Measurements from ENCODE around the gene SLC1A3. TPM values are rescaled to one million over a fixed set of nuclear protein-coding genes. Genes with fewer than 3 reads are reported as not detected.
A peak's percentile ranks its signal among the peaks of the same experiment; 100 is the strongest.

Gene SLC1A3
- total and polyA plus RNA-seq, 2 donors (not counting 1 experiment from before 2014, with no cell fraction given): 0.52 to 3.3 TPM

- no peaks in the 10 kb centered on the region for H3K9me3 ChIP-seq (ENCODE audit: control insufficient read depth, insufficient read depth, low read depth, low read length)
- no peak overlapping the region for H3K27ac ChIP-seq (ENCODE audit: insufficient read depth, low read length)
- H3K4me1 ChIP-seq (ENCODE audit: control insufficient read depth, extremely low read depth, insufficient read depth, low read length): no peaks in the 10 kb centered on the region
- no peak overlapping the region for H3K4me2 ChIP-seq (ENCODE audit: extremely low read depth, insufficient read depth, low read length)
- no peak overlapping the region for H3K4me3 ChIP-seq (replicated peaks in 1 of 4; ENCODE audit: control extremely low read depth in 1 of 4, insufficient read depth in 1 of 4, low read depth in 3 of 4, low read length in 4 of 4)
- H3K9ac ChIP-seq (ENCODE audit: insufficient read depth, low read length): no peak overlapping the region
- H3K79me2 ChIP-seq (ENCODE audit: control insufficient read depth, insufficient read depth, low read length): no peaks in the 10 kb centered on the region
- H2AFZ ChIP-seq (ENCODE audit: low read length): no peak overlapping the region
- H3K36me3 ChIP-seq (ENCODE audit: control insufficient read depth, insufficient read depth, low read length): no peaks in the 10 kb centered on the region
- H4K20me1 ChIP-seq (ENCODE audit: control insufficient read depth, extremely low read depth, insufficient read depth, low read length): no peaks in the 10 kb centered on the region
- TF ChIP-seq, protein P1, sequence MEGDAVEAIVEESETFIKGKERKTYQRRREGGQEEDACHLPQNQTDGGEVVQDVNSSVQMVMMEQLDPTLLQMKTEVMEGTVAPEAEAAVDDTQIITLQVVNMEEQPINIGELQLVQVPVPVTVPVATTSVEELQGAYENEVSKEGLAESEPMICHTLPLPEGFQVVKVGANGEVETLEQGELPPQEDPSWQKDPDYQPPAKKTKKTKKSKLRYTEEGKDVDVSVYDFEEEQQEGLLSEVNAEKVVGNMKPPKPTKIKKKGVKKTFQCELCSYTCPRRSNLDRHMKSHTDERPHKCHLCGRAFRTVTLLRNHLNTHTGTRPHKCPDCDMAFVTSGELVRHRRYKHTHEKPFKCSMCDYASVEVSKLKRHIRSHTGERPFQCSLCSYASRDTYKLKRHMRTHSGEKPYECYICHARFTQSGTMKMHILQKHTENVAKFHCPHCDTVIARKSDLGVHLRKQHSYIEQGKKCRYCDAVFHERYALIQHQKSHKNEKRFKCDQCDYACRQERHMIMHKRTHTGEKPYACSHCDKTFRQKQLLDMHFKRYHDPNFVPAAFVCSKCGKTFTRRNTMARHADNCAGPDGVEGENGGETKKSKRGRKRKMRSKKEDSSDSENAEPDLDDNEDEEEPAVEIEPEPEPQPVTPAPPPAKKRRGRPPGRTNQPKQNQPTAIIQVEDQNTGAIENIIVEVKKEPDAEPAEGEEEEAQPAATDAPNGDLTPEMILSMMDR (conservative IDR thresholded peaks at IDR 0.05 in 1 of 2, IDR thresholded peaks at IDR 0.05 in 1 of 2; ENCODE audit: low read depth in 1 of 2, low read length in 2 of 2): no peak
- TF ChIP-seq EZH2 (IDR thresholded peaks at IDR 0.05; ENCODE audit: low read length, missing control alignments): no peak
- DNase-seq (ENCODE audit: low read depth in 2 of 2): no peak
- no peaks in the 10 kb centered on the region for H3K27me3 ChIP-seq (ENCODE audit: control insufficient read depth, insufficient read depth, low read length)
Measured at GRCh38 chr5:36648426-36648825, 42.0 kb downstream of the SLC1A3 start.

DNA sequence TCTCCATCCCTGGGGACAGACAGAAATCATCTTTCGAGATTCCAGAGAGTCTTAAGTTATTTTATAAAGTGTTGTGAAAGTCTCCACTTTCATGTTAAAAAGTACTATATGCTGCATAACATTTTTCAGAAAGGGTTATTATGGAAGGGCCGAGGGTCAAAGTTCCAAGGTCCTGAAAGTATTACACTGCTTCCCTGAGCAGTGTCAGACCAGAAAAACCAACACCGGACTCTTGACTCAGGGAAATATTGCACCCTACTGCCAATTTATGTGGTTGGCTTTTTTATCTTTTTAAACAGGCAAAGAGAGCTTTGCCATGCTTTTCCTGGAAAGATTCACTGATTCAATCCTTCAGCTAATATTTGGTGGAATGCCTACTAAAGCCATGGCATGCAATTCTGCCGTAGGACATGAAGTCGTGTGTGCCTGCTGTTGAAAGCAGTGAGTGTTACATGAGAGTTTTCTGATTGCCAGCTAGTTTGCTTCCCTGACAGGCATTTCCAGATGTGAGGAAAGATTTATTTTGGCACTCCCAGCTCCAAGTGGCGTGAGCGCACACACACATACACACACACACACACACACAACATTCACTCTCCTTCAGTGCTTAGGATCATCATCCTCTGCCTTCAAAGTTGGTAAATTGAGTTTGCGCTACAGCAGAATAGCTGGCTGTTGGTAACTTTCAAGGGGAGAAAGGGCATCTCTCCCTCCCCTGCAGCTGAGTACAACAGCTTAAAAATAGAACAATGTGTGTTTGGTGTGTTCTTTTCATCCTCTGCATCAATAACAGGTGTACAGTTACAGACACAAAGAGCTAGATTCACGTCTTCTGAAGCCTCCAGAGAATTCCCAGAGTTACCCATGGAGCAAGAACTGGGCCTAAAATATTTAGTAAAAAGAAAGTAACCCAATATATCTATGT, 45.6 kb downstream of the SLC1A3 start:
- no peak overlapping the region for H3K4me3 ChIP-seq (replicated peaks in 1 of 4; ENCODE audit: control extremely low read depth in 1 of 4, insufficient read depth in 1 of 4, low read depth in 3 of 4, low read length in 4 of 4)
- H3K9me3 ChIP-seq (ENCODE audit: control insufficient read depth, insufficient read depth, low read depth, low read length): no peaks in the 10 kb centered on the region
- H3K9ac ChIP-seq (ENCODE audit: insufficient read depth, low read length): no peak overlapping the region
- TF ChIP-seq, protein P1 (conservative IDR thresholded peaks at IDR 0.05 in 1 of 2, IDR thresholded peaks at IDR 0.05 in 1 of 2; ENCODE audit: low read depth in 1 of 2, low read length in 2 of 2): no peak
- no peak for TF ChIP-seq EZH2 (IDR thresholded peaks at IDR 0.05; ENCODE audit: low read length, missing control alignments)
- no peak overlapping the region for H3K27ac ChIP-seq (ENCODE audit: insufficient read depth, low read length)
- no peaks in the 10 kb centered on the region for H3K36me3 ChIP-seq (ENCODE audit: control insufficient read depth, insufficient read depth, low read length)
- no peak overlapping the region for H3K4me2 ChIP-seq (ENCODE audit: extremely low read depth, insufficient read depth, low read length)
- H3K27me3 ChIP-seq (ENCODE audit: control insufficient read depth, insufficient read depth, low read length): no peaks in the 10 kb centered on the region
- no peaks in the 10 kb centered on the region for H3K79me2 ChIP-seq (ENCODE audit: control insufficient read depth, insufficient read depth, low read length)
- no peak overlapping the region for H2AFZ ChIP-seq (ENCODE audit: low read length)
- no peaks in the 10 kb centered on the region for H4K20me1 ChIP-seq (ENCODE audit: control insufficient read depth, extremely low read depth, insufficient read depth, low read length)
- no peaks in the 10 kb centered on the region for H3K4me1 ChIP-seq (ENCODE audit: control insufficient read depth, extremely low read depth, insufficient read depth, low read length)
- peak in 1 of 2 donors; percentile 53 for DNase-seq (ENCODE audit: low read depth in 2 of 2)

DNA sequence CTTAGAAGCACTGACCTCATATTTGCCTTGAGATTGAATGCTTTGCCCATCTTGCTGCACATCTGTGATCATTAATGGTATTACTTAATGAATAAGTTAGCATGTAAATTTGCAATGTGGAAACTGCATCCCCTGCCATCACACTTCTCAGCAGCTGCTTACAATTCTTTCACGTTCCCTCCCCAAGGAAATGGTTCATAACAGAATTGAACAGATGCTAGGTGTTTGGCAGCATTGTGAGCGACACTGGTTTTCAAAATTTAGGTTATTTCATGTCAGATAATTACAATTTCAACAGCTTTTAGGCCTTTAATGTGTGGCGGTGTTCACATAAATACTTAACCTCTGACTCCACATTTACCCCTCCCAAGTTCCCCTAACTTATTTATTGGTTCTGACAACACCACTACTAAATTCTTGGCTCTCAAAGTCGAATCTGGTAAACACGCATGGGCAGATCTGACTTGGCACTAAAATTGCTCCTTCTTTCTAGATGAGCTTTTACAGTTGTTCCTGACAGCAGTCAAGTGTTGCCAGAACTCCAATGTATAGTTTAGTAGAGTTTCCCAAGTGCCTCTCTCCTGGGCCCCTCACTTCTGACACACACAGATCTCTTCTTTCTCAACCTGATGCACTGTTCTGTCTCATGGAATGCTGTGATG, 46.8 kb downstream of the SLC1A3 start:
- Histone ChIP-seq H2AFZ (ENCODE audit: low read length) (no peak overlapping the region), H3K9ac (ENCODE audit: insufficient read depth, low read length) (no peak overlapping the region), H4K20me1 (ENCODE audit: control insufficient read depth, extremely low read depth, insufficient read depth, low read length) (no peaks in the 10 kb centered on the region), H3K36me3 (ENCODE audit: control insufficient read depth, insufficient read depth, low read length) (no peaks in the 10 kb centered on the region), H3K27ac (ENCODE audit: insufficient read depth, low read length) (no peak overlapping the region), H3K4me2 (ENCODE audit: extremely low read depth, insufficient read depth, low read length) (no peak overlapping the region), H3K9me3 (ENCODE audit: control insufficient read depth, insufficient read depth, low read depth, low read length) (no peaks in the 10 kb centered on the region), H3K4me3 (replicated peaks in 1 of 4; ENCODE audit: control extremely low read depth in 1 of 4, insufficient read depth in 1 of 4, low read depth in 3 of 4, low read length in 4 of 4) (no peak overlapping the region), H3K4me1 (ENCODE audit: control insufficient read depth, extremely low read depth, insufficient read depth, low read length) (peaks cover 8% of the 10 kb centered on the region), H3K79me2 (ENCODE audit: control insufficient read depth, insufficient read depth, low read length) (no peaks in the 10 kb centered on the region), H3K27me3 (ENCODE audit: control insufficient read depth, insufficient read depth, low read length) (no peaks in the 10 kb centered on the region)
- TF ChIP-seq, protein P1 (conservative IDR thresholded peaks at IDR 0.05 in 1 of 2, IDR thresholded peaks at IDR 0.05 in 1 of 2; ENCODE audit: low read depth in 1 of 2, low read length in 2 of 2): no peak
- TF ChIP-seq EZH2 (IDR thresholded peaks at IDR 0.05; ENCODE audit: low read length, missing control alignments): no peak
- DNase-seq (ENCODE audit: low read depth in 2 of 2): peak in 1 of 2 donors; percentile 71

Data from fibroblast of lung (primary cell).